Lower lobe of right lung (tissue), 2 donors: Measurements from ENCODE around the gene PNPLA8. TPM values are rescaled to one million over a fixed set of nuclear protein-coding genes. Genes with fewer than 3 reads are reported as not detected.

Experiments
- ATAC-seq, 2 donors: fragments of 200-7000 bp; cut with Tn5 transposase; one replicate each; pipeline ENCODE4 v1.9.1; 2020 to 2022; ENCODE audit warnings: mild to moderate bottlenecking in 2 of 2, moderate library complexity in 2 of 2
- DNase-seq: peaks from one replicate; pipeline ENCODE4 v3.0.0-alpha.2; 2020
- H3K27ac ChIP-seq: fragments of 200-600 bp; one replicate; pipeline ENCODE4 v1.8.0; 2022
- H3K27me3 ChIP-seq: fragments of 200-600 bp; one replicate; pipeline ENCODE4 v1.8.0; 2022; ENCODE audit warnings: low read depth
- H3K36me3 ChIP-seq: fragments of 200-600 bp; one replicate; pipeline ENCODE4 v1.8.0; 2022; ENCODE audit warnings: mild to moderate bottlenecking
- H3K4me1 ChIP-seq: fragments of 200-600 bp; one replicate; pipeline ENCODE4 v1.8.0; 2022
- H3K4me3 ChIP-seq: fragments of 200-600 bp; one replicate; pipeline ENCODE4 v1.8.0; 2022; ENCODE audit warnings: mild to moderate bottlenecking
- H3K9me3 ChIP-seq: fragments of 200-600 bp; one replicate; pipeline ENCODE4 v1.8.0; 2022
- CTCF ChIP-seq: fragments of 200-600 bp; IDR thresholded peaks from one replicate; pipeline ENCODE4 v1.8.0; 2022; ENCODE audit warnings: antibody characterized with exemption, mild to moderate bottlenecking
- intact Hi-C: fragments of 100-400 bp; cut with DNase I; formaldehyde crosslinking; loops from one replicate; pipeline ENCODE4 v1.11.0; 2022
- total RNA-seq: library from RNA; stranded (reverse); fragmentation: NEBNext Ultra II Directional; extraction: Animal tissue kit (Norgen Biotek cat#: 25700); gene quantifications from one replicate; pipeline ENCODE4 v1.2.1, GENCODE V29; 2021
- donor health status: DM: no; HTN: yes; CAD: no; lungs with severe emphysema.

Gene PNPLA8
- total RNA-seq, 1 donor from 2014 or later, result 27.8 TPM

GRCh38 chr7:108568801-108569380 is 43.0 kb upstream of the PNPLA8 start:
- Histone ChIP-seq H3K4me3 (peak overlapping the region; percentile 91), H3K4me1 (peaks cover 44% of the 10 kb centered on the region), H3K36me3 (peaks cover 37% of the 10 kb centered on the region), H3K27me3 (no peaks in the 10 kb centered on the region), H3K27ac (peak overlapping the region; percentile 98), H3K9me3 (no peaks in the 10 kb centered on the region)
- ATAC-seq (no peak), DNase-seq (no peak)
- TF ChIP-seq CTCF, result no peak
- intact Hi-C loops, result no loop called here

DNA sequence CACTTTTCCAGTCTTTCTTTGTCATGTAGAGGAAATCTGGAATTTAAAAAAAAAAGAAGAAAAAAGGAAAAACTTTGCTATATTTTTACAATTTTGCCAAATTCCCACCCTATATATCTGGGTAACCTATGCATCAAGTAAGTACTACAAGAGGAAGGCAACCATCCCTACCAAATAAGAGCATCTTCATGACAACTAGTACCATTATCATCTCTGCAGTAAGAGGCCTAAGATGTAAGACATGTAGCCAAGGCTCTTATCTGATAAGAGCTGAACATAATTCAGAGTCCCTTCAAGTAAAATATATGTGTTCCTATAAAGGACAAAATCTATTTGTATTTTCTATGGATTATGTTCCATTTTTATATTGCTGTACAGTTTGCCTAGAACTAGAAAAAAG is 40.1 kb upstream of the PNPLA8 start:
- ATAC-seq (no peak), DNase-seq (no peak)
- intact Hi-C loops, result no loop called here
- no peaks in the 10 kb centered on the region for H3K9me3 ChIP-seq
- H3K27ac ChIP-seq, result no peak overlapping the region
- no peaks in the 10 kb centered on the region for H3K27me3 ChIP-seq
- H3K36me3 ChIP-seq, result peaks cover 19% of the 10 kb centered on the region
- H3K4me3 ChIP-seq, result no peak overlapping the region
- peaks cover 27% of the 10 kb centered on the region for H3K4me1 ChIP-seq
- TF ChIP-seq CTCF, result no peak

DNA sequence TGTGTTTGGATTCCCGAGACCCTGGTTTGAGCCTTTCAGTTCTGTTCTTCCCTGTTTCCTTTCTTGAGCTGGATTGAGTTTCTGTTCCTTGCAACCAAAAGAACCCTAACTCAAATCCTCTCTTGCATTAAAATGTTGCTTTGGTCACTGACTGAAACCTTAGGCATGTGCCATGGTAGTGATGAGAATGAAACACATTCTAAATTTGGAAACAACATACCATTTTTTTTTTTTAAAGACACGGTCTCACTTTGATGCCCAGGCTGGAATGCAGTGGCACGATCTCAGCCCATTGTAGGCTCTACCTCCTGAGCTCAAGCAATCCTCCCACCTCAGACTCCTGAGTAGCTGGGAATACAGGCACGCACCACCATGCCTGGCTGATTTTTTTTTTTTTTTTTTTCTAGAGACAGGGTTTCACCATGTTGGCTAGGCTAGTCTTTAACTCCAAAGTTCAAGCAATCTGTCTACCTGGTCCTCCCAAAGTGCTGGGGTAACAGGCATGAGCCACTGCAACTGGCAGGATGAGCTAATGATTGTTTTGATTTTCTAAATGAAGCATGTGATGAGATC is 35.2 kb upstream of the PNPLA8 start:
- ATAC-seq (no peak), DNase-seq (no peak)
- H3K36me3 ChIP-seq, result peaks cover 19% of the 10 kb centered on the region
- no peaks in the 10 kb centered on the region for H3K27me3 ChIP-seq
- no peak overlapping the region for H3K4me3 ChIP-seq
- H3K4me1 ChIP-seq, result no peaks in the 10 kb centered on the region
- intact Hi-C loops, result no loop called here
- no peak for TF ChIP-seq CTCF
- H3K27ac ChIP-seq, result no peak overlapping the region
- H3K9me3 ChIP-seq, result peaks cover 9% of the 10 kb centered on the region

DNA sequence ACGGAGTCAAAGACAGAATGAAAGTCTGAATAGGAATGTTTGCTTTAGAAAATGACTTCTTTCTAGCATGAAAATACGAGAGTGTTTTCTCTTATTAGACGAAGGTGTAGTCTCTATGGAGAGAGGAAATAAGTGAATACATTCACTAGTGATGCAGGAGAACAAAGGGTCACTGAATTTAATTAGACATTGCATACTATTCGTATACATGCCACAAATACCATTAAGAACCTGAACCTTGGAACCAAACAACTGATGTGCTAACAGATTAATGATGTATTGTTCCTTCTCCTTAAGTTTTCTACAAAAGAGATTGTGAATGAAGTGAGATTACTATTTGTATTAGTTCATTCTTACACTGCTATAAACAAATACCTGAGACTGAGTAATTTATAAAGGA is 33.3 kb upstream of the PNPLA8 start:
- H3K27ac ChIP-seq, result no peak overlapping the region
- H3K9me3 ChIP-seq, result peaks cover 9% of the 10 kb centered on the region
- TF ChIP-seq CTCF, result no peak
- H3K36me3 ChIP-seq, result peaks cover 2% of the 10 kb centered on the region
- ATAC-seq, result no peak
- H3K27me3 ChIP-seq, result no peaks in the 10 kb centered on the region
- intact Hi-C loops, result no loop called here
- H3K4me3 ChIP-seq, result no peak overlapping the region
- DNase-seq, result no peak
- no peaks in the 10 kb centered on the region for H3K4me1 ChIP-seq

DNA sequence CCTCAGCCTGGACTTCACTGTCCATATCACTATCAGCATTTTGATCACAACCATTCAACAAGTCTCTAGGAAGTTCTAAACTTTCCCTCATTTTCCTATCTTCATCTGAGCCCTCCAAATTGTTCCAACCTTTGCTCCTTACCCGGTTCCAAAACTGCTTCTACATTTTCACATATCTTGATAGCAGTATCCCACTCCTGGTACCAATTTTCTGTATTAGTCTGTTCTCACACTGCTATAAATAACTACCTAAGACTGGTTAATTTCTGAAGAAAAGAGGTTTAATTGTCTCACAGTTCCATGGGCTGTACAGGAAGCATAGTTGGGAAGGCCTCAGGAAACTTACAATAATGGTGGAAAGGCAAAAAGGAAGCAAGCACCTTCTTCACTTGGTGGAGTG is 31.7 kb upstream of the PNPLA8 start:
- TF ChIP-seq CTCF, result no peak
- no peak overlapping the region for H3K4me3 ChIP-seq
- intact Hi-C loops, result no loop called here
- ATAC-seq (no peak), DNase-seq (no peak)
- no peaks in the 10 kb centered on the region for H3K36me3 ChIP-seq
- no peaks in the 10 kb centered on the region for H3K4me1 ChIP-seq
- H3K9me3 ChIP-seq, result peaks cover 9% of the 10 kb centered on the region
- no peak overlapping the region for H3K27ac ChIP-seq
- H3K27me3 ChIP-seq, result no peaks in the 10 kb centered on the region
